Effector memory CD8-positive, alpha-beta T cell (primary cell): ENCODE results near the gene C1S.
A peak's percentile ranks its signal among the peaks of the same experiment; 100 is the strongest.

ENCODE experiments used
- ATAC-seq: fragments of 150-1000 bp; cut with Tn5 transposase; replicated peaks from 2 replicates; pipeline ENCODE4 v1.10.0; 2021; ENCODE audit warnings: mild to moderate bottlenecking, moderate library complexity
- DNase-seq, 3 experiments: peaks; one replicate each; pipeline ENCODE4 v3.0.0; 2021
- H3K27ac Mint-ChIP-seq, 2 donors: one replicate each; pipeline ENCODE4 v1.8.0; 2022; ENCODE audit warnings: mild to moderate bottlenecking in 2 of 2, mixed read lengths in 2 of 2, moderate library complexity in 2 of 2
- H3K27me3 Mint-ChIP-seq, 2 donors: one replicate each; pipeline ENCODE4 v1.8.0; 2022; ENCODE audit warnings: mixed read lengths in 2 of 2
- H3K36me3 Mint-ChIP-seq: one replicate; pipeline ENCODE4 v1.8.0; 2022; ENCODE audit warnings: mild to moderate bottlenecking, moderate library complexity, mixed read lengths; ENCODE audit not compliant: insufficient read depth
- H3K4me1 Mint-ChIP-seq, 2 donors: one replicate each; pipeline ENCODE4 v1.8.0; 2022; ENCODE audit warnings: low read depth in 2 of 2, mixed read lengths in 2 of 2
- H3K4me3 Mint-ChIP-seq, 2 donors: one replicate each; pipeline ENCODE4 v1.8.0; 2022; ENCODE audit warnings: mild to moderate bottlenecking in 2 of 2, mixed read lengths in 2 of 2, moderate library complexity in 2 of 2
- H3K9me3 Mint-ChIP-seq, 2 donors: one replicate each; pipeline ENCODE4 v1.8.0; 2022; ENCODE audit warnings: mixed read lengths in 2 of 2

C1S gene

GRCh38 chr12:7092229-7092985, 31.9 kb downstream of the C1S start, which contains the start of gene C1R:
Gene C1R (minus strand): TSS chr12:7092445. CDS start chr12:7092388, 57 bp downstream.
- no peaks in the 10 kb centered on the region for H3K9me3 Mint-ChIP-seq
- peak within 1 kb of the TSS; percentile 41 to 82 for H3K27ac Mint-ChIP-seq
- H3K36me3 Mint-ChIP-seq, result peaks cover 2% of the 10 kb centered on the region
- peaks cover 10 to 12% of the 10 kb centered on the region in 2 donors for H3K4me1 Mint-ChIP-seq
- DNase-seq (peak; percentile 57 to 67 (median 66)), ATAC-seq (peak; percentile 76)
- H3K4me3 Mint-ChIP-seq, result peak within 1 kb of the TSS; percentile 80 to 82
- H3K27me3 Mint-ChIP-seq, result peaks cover 6 to 10% of the 10 kb centered on the region in 2 donors

GRCh38 chr12:7092986-7093460, 32.5 kb downstream of the C1S start:
- DNase-seq (no peak), ATAC-seq (no peak)
- H3K36me3 Mint-ChIP-seq, result peaks cover 2% of the 10 kb centered on the region
- peak overlapping the region in 1 of 2 donors; percentile 82 for H3K4me3 Mint-ChIP-seq
- H3K27me3 Mint-ChIP-seq, result peaks cover 6 to 10% of the 10 kb centered on the region in 2 donors
- peaks cover 10 to 12% of the 10 kb centered on the region in 2 donors for H3K4me1 Mint-ChIP-seq
- H3K27ac Mint-ChIP-seq, result peak overlapping the region in 1 of 2 donors; percentile 82
- no peaks in the 10 kb centered on the region for H3K9me3 Mint-ChIP-seq

GRCh38 chr12:7093486-7093885, 33.0 kb downstream of the C1S start:
- Mint-ChIP-seq H3K27ac (no peak overlapping the region), H3K4me1 (peaks cover 10 to 12% of the 10 kb centered on the region in 2 donors), H3K9me3 (no peaks in the 10 kb centered on the region), H3K27me3 (peaks cover 6 to 10% of the 10 kb centered on the region in 2 donors), H3K36me3 (peaks cover 2% of the 10 kb centered on the region), H3K4me3 (no peak overlapping the region)
- DNase-seq (no peak), ATAC-seq (no peak)

GRCh38 chr12:7093892-7094291, 33.4 kb downstream of the C1S start:
- Mint-ChIP-seq H3K27ac (peak overlapping the region in 1 of 2 donors; percentile 13), H3K9me3 (no peaks in the 10 kb centered on the region), H3K36me3 (peaks cover 2% of the 10 kb centered on the region), H3K4me1 (peaks cover 10 to 12% of the 10 kb centered on the region in 2 donors), H3K27me3 (peaks cover 6 to 10% of the 10 kb centered on the region in 2 donors), H3K4me3 (no peak overlapping the region)
- ATAC-seq (no peak), DNase-seq (no peak)

GRCh38 chr12:7096006-7096932, 35.8 kb downstream of the C1S start:
- Mint-ChIP-seq H3K4me3 (no peak overlapping the region), H3K27me3 (no peaks in the 10 kb centered on the region), H3K9me3 (no peaks in the 10 kb centered on the region), H3K27ac (peak overlapping the region; percentile 55 to 73), H3K36me3 (peaks cover 10% of the 10 kb centered on the region), H3K4me1 (peaks cover 10 to 13% of the 10 kb centered on the region in 2 donors)
- DNase-seq (no peak), ATAC-seq (no peak)

GRCh38 chr12:7096979-7097378, 36.5 kb downstream of the C1S start:
- ATAC-seq (no peak), DNase-seq (no peak)
- Mint-ChIP-seq H3K4me1 (peaks cover 10 to 12% of the 10 kb centered on the region in 2 donors), H3K36me3 (peaks cover 14% of the 10 kb centered on the region), H3K4me3 (no peak overlapping the region), H3K27ac (no peak overlapping the region), H3K9me3 (no peaks in the 10 kb centered on the region), H3K27me3 (no peaks in the 10 kb centered on the region)

GRCh38 chr12:7099290-7099996, 38.9 kb downstream of the C1S start:
- H3K4me3 Mint-ChIP-seq, result no peak overlapping the region
- H3K36me3 Mint-ChIP-seq, result peaks cover 14% of the 10 kb centered on the region
- H3K27ac Mint-ChIP-seq, result no peak overlapping the region
- DNase-seq (no peak), ATAC-seq (no peak)
- H3K27me3 Mint-ChIP-seq, result no peaks in the 10 kb centered on the region
- H3K4me1 Mint-ChIP-seq, result peaks cover 15 to 20% of the 10 kb centered on the region in 2 donors
- H3K9me3 Mint-ChIP-seq, result no peaks in the 10 kb centered on the region

- Mint-ChIP-seq H3K36me3 (peaks cover 16% of the 10 kb centered on the region), H3K4me1 (peaks cover 17 to 21% of the 10 kb centered on the region in 2 donors), H3K4me3 (no peak overlapping the region), H3K27ac (no peak overlapping the region), H3K27me3 (no peaks in the 10 kb centered on the region), H3K9me3 (no peaks in the 10 kb centered on the region)
- no peak for DNase-seq
- no peak for ATAC-seq
Measured at GRCh38 chr12:7100239-7100638, 39.7 kb downstream of the C1S start.

GRCh38 chr12:7101047-7101693, 40.7 kb downstream of the C1S start:
- Mint-ChIP-seq H3K27me3 (no peaks in the 10 kb centered on the region), H3K9me3 (peaks cover 3 to 9% of the 10 kb centered on the region in 2 donors), H3K36me3 (peaks cover 17% of the 10 kb centered on the region), H3K4me3 (no peak overlapping the region), H3K4me1 (peaks cover 24 to 30% of the 10 kb centered on the region in 2 donors), H3K27ac (peak overlapping the region in 1 of 2 donors; percentile 70)
- ATAC-seq, result no peak
- no peak for DNase-seq

GRCh38 chr12:7101694-7102131, 41.2 kb downstream of the C1S start:
- no peaks in the 10 kb centered on the region for H3K27me3 Mint-ChIP-seq
- H3K4me1 Mint-ChIP-seq, result peaks cover 28 to 36% of the 10 kb centered on the region in 2 donors
- H3K27ac Mint-ChIP-seq, result peak overlapping the region; percentile 41 to 70
- DNase-seq (no peak), ATAC-seq (no peak)
- H3K36me3 Mint-ChIP-seq, result peaks cover 17% of the 10 kb centered on the region
- H3K9me3 Mint-ChIP-seq, result peaks cover 3 to 11% of the 10 kb centered on the region in 2 donors
- H3K4me3 Mint-ChIP-seq, result no peak overlapping the region

- ATAC-seq, result no peak
- peak overlapping the region; percentile 41 to 70 for H3K27ac Mint-ChIP-seq
- H3K27me3 Mint-ChIP-seq, result no peaks in the 10 kb centered on the region
- no peak overlapping the region for H3K4me3 Mint-ChIP-seq
- DNase-seq, result no peak
- H3K4me1 Mint-ChIP-seq, result peaks cover 29 to 41% of the 10 kb centered on the region in 2 donors
- H3K9me3 Mint-ChIP-seq, result peaks cover 3 to 11% of the 10 kb centered on the region in 2 donors
- peaks cover 17% of the 10 kb centered on the region for H3K36me3 Mint-ChIP-seq
Measured at GRCh38 chr12:7102582-7102981, 42.1 kb downstream of the C1S start.

GRCh38 chr12:7103837-7104584, 43.5 kb downstream of the C1S start:
- H3K36me3 Mint-ChIP-seq, result peaks cover 28% of the 10 kb centered on the region
- ATAC-seq (no peak), DNase-seq (no peak)
- H3K9me3 Mint-ChIP-seq, result peaks cover 3 to 11% of the 10 kb centered on the region in 2 donors
- H3K4me3 Mint-ChIP-seq, result no peak overlapping the region
- H3K4me1 Mint-ChIP-seq, result peaks cover 40 to 47% of the 10 kb centered on the region in 2 donors
- H3K27me3 Mint-ChIP-seq, result no peaks in the 10 kb centered on the region
- peak overlapping the region in 1 of 2 donors; percentile 39 for H3K27ac Mint-ChIP-seq
